GM19452 (cell line): ENCODE results near the gene SETD1A.

Experiments used
- ATAC-seq: cut with Tn5 transposase; IDR thresholded peaks from one replicate; pipeline ENCODE4 v1.9.1; 2021; ENCODE audit not compliant: unreplicated experiment

Gene SETD1A

GRCh38 chr16:30953111-30953510 is 4.4 kb upstream of the SETD1A start:
- ATAC-seq, result no peak

DNA sequence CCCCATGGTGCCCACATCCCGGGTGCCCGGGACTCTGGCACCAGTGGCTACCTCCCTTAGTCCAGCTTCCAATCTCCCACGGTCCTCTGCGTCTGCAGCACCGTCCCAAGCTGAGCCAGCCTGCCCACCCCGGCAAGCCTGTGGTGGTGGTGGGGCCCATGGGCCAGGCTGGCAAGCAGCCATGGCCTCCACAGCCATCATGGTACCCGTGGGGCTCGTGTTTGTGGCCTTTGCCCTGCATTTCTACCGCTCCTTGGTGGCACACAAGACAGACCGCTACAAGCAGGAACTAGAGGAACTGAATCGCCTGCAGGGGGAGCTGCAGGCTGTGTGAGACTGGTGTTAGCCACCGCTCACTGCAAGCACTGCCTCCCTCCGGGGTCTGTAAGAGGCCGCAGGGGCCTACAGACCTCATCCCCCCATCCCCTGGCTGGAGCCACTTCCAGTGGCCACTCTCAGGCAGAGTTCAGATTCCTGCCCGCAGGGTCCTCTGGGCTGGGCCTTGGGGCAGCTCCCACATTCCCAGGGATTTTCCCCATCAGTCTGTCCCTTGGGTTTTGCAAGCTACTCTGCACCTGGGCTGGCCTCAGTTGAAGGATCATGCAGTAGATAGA is 3.9 kb upstream of the SETD1A start:
- no peak for ATAC-seq

- no peak for ATAC-seq
These were observed 2.6 kb upstream of the SETD1A start for GRCh38 chr16:30954993-30955392.

DNA sequence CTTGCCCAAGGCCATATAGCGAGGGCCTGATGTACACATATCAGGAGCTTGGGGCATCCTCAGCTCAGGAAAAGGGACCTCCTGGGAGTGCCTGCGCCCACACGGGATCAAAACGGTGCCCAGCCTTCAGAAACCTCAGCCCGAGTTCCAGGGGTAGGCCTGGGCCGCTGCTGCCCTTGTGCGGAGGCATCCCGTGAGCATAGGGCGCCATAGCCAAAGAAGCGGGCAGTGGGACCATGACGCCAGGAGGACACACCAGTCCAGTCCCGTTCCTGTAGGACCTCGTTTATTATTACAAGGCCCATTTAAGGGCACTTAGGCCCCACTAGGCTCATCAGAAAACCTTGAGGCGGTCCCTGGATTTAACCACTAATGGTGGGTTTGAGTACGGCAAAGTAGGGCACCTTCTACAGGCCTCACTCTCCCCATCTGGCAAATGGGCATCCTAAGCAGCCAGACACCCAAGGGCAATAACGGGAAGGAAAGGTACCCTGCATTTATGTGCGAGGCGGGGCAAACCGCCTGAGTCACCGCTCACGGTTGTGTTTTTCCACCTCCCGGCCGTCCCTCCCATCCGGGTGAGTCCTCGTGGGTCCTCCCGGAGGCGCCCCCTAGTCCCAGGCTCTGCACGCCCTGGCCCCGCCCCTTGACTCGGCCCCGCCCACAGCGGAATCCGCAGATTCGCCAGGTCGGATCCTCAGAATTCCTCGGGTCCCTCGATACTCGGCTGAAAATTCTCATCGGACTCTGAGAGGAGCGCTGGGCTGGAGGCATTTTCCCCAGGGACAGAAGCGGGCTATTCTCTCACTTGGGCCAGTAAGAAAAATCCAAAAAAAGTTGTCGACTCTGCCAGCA is 726 bp upstream of the SETD1A start:
- peak; percentile 51 for ATAC-seq

DNA sequence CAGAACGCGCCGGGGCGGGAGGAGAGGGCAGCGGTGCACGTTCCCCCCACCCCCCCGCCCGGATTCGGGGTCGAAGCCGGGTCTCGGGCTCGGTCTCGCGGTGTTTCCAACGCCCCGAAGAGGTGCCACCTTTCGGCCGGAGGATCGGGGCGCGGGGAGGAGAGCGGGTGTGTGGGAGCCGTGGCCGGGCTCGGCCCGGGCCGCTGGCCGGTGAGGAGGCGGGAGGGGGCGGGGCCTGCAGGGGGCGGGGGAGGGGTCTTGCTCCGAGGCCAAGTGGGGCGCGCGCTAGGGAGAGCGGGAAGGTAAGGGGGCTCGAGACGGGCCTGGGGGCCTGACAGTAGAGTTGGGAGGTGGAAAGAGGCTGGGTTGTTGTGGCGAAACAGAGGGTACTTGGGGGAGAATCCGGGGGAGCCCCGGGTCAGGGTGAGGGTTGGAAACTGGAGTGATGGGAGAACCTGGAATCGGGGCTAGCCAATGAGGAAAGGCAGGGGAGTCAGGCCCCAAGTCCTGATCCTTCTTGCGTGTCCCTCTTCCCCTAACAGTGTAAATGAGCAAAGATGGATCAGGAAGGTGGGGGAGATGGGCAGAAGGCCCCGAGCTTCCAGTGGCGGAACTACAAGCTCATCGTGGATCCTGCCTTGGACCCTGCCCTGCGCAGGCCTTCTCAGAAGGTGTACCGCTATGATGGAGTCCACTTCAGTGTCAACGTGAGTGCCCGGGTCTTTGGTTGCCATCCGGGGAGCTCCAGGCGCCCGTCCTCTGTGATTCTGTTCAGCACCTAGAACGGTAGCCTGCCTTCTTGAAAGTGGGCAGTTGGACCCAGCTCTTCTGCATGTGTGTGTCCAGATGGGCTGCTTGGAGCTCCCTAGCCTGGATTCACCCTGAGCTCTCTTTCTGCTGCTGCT is 873 bp downstream of the SETD1A start:
- peak; percentile 23 for ATAC-seq

DNA sequence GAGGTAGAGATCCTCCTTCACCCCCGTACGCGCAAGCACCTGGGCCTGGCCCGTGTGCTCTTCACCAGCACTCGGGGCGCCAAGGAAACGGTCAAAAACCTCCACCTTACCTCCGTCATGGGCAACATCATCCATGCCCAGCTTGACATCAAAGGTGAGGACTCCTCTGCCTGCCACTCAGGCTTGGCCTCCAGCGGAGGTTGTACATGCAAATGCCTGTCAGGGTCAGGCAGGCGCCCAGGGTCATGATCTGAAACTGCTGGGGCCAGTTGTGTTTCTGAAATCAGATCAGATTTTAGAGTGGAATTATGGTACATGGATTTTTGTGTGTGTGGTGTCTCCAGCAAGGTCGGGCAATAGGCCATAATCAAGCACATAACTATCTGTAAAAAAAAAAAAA is 3.8 kb downstream of the SETD1A start:
- ATAC-seq, result no peak

DNA sequence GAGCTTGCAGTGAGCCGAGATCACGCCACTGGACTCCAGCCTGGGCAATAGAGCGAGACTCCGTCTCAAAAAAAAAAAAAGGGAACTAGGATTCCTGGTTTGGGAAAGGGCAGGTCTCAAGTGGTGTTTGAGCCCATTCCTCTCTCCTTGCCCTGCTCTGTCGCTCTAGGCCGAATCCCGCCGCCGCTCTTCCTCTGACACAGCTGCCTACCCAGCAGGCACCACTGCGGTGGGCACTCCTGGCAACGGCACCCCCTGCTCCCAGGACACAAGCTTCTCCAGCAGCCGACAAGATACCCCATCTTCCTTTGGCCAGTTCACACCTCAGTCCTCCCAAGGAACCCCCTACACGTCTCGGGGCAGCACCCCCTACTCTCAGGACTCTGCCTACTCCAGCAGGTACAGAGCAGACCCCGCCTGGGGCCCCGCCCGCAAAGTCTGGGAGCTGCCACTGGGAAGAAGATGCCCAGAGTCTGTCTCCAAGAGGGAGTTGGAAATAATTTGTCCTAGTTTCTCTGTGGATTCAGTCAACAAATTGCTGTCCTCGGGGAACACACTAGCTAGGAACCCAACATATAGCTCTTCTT is 6.5 kb downstream of the SETD1A start:
- ATAC-seq, result no peak

DNA sequence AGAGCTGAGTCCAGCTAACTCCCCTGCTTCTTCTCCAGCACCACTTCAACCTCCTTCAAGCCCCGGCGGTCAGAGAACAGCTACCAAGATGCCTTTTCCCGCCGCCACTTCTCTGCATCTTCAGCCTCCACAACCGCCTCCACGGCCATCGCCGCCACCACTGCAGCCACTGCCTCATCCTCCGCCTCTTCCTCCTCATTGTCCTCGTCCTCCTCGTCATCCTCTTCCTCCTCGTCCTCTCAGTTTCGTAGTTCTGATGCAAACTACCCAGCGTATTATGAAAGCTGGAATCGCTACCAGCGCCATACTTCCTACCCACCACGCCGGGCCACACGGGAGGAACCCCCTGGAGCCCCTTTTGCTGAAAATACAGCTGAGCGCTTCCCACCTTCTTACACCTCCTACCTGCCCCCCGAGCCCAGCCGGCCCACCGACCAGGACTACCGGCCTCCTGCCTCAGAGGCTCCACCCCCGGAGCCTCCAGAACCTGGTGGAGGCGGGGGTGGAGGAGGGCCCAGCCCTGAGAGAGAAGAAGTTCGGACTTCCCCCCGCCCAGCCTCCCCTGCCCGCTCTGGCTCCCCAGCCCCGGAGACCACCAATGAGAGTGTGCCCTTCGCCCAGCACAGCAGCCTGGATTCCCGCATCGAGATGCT is 7.1 kb downstream of the SETD1A start:
- no peak for ATAC-seq

DNA sequence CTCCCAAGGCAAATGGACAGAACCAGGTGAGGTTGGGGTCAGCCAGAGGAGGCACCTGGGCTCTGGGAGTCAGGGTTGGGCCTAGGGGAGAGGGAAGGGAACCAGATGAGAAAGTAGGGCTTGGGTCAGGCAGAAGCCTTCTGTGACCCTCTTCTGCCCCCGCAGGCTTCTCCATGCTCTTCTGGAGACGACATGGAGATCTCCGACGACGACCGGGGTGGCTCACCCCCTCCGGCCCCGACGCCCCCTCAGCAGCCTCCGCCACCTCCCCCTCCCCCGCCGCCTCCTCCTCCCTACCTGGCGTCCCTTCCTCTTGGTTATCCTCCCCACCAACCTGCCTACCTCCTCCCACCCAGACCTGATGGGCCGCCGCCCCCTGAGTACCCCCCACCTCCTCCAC is 7.9 kb downstream of the SETD1A start:
- ATAC-seq, result no peak

DNA sequence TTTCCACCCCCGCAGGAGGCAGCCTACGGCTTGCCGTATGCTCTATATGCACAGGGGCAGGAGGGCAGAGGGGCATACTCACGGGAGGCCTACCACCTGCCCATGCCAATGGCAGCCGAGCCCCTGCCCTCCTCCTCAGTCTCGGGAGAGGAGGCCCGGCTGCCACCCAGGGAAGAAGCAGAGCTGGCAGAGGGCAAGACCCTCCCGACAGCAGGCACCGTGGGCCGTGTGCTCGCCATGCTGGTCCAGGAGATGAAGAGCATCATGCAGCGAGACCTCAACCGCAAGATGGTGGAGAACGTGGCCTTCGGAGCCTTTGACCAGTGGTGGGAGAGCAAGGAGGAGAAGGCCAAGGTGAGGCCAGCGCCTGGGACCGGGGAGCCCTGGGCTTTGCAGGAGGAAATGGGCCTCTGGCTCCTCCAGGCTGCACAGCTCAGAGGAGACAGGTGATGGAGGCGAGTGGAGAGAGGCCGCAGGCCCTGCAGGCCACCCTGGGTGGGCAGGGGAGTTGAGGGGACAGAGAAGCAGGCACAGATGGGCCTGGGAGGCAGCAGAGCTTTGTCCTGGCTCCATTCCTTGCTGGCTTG is 8.6 kb downstream of the SETD1A start:
- ATAC-seq, result no peak

- no peak for ATAC-seq
These were observed 10.2 kb downstream of the SETD1A start for GRCh38 chr16:30967795-30968194.

- no peak for ATAC-seq
These were observed 11.8 kb downstream of the SETD1A start for GRCh38 chr16:30969246-30969842.

- no peak for ATAC-seq
These were observed 13.7 kb downstream of the SETD1A start for GRCh38 chr16:30971298-30971697.

DNA sequence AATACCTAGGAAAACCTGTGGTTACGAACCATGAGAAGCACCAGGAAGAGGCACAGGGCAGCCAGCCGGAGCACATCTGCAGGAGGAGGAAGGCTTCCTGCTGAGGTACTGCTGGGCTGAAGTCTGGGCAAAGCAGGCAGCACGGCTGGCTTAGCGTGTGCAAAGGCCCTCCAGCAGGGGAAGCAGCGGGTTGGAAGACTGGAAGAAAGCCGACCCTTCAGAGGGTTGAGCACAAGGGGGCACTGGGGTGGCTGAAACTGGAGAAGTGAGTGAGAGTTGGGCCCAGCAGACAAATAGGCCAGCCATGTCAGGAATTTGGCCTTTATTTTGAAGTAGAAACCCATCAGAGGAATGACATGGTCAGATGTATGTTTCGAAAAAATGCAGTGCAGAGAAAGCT is 15.3 kb downstream of the SETD1A start:
- no peak for ATAC-seq

DNA sequence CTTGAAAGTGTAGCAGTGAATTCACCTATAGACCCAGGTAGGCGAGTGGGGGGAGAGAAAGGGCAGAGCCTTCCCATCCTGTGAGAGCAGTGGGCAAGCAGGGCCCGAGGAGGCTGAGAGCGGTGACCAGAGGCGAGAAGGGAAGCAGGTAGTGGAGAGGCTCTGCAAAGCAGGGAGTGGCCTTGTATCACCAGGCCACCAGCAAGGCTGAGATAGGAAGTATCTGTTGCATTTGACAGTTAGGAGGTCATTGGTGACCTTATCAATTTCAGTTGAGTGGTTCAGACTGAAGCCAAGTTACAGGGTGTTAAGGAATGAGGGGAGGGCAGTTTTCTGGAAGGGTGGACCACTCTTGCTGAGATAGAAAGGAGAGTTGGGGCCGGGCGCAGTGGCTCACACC is 16.8 kb downstream of the SETD1A start:
- no peak for ATAC-seq

- no peak for ATAC-seq
These were observed 18.9 kb downstream of the SETD1A start for GRCh38 chr16:30976486-30976885.

DNA sequence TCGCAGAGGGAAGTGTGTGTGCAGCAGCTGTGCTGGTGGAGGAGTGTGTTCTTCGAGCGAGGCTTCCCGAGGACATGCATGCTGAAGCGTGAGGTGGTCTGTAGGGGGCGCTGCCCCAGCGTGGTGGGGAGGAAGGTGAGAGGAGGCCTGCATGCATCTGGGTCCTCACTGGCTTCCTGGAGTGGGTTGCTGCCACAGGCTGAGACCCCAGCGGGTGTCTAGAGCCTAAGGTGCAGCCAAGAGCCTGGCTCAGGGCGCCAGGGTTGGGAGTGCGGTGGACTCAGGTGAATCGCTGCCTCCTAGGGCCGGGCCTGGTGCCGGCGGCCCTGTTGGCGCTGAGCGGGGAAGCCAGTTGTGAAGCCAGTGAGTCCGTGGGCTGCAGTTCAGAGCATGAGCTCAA is 19.9 kb downstream of the SETD1A start:
- ATAC-seq, result no peak

GRCh38 chr16:30979170-30980022 is 21.8 kb downstream of the SETD1A start:
- no peak for ATAC-seq

DNA sequence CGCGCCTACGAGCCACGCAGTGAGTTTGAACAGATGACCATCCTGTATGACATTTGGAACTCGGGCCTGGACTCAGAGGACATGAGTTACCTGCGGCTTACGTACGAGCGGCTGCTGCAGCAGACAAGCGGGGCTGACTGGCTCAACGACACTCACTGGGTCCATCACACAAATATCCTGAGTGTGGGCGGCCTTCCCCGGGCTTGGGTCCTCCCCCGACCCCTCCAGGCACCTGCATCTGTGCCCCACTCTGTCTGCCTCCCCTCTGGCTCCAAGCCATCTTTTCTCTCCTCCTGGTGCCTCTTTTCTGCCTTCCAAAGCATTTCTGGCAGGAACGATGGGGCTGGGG is 22.4 kb downstream of the SETD1A start:
- ATAC-seq, result no peak
